HepG2 (cell line): ENCODE results near the gene PRKCD. TPM values are rescaled to one million over a fixed set of nuclear protein-coding genes. Genes with fewer than 3 reads are reported as not detected.

ENCODE experiments used
- AFF4 ChIP-seq: sonication (generic); formaldehyde crosslinking; IDR thresholded peaks from 2 replicates; pipeline ENCODE4 v1.4.0; 2020; ENCODE audit warnings: missing genetic modification reagents
- ATF7 ChIP-seq, 2 experiments: fragments of 450-650 bp in 1 of 2; sonication (generic) in 1 of 2; formaldehyde crosslinking in 1 of 2; IDR thresholded peaks; 2 replicates each; pipeline versions ENCODE4 v1.4.0 to v1.6.1; 2016 to 2020; ENCODE audit warnings: antibody characterized with exemption in 1 of 2, mild to moderate bottlenecking in 1 of 2, missing genetic modification reagents in 1 of 2
- GFI1 ChIP-seq: sonication (generic); formaldehyde crosslinking; IDR thresholded peaks from 2 replicates; pipeline ENCODE4 v1.5.0; 2020; ENCODE audit warnings: missing genetic modification reagents, mild to moderate bottlenecking, borderline replicate concordance
- GZF1 ChIP-seq: sonication (generic); formaldehyde crosslinking; IDR thresholded peaks from 2 replicates; pipeline ENCODE4 v1.5.1; 2020; ENCODE audit warnings: mild to moderate bottlenecking, missing genetic modification reagents
- HOXA5 ChIP-seq: sonication (generic); formaldehyde crosslinking; IDR thresholded peaks from 2 replicates; pipeline ENCODE4 v1.4.0; 2020; ENCODE audit warnings: missing genetic modification reagents
- IRF1 ChIP-seq: sonication (generic); formaldehyde crosslinking; IDR thresholded peaks from 2 replicates; pipeline ENCODE4 v1.4.0; 2020; ENCODE audit warnings: low read depth, mild to moderate bottlenecking, missing genetic modification reagents
- MBD4 ChIP-seq: IDR thresholded peaks from 2 replicates; pipeline ENCODE4 v1.6.1; 2012; ENCODE audit warnings: low read length, inconsistent platforms, borderline replicate concordance
- RAD51 ChIP-seq: fragments of 450-650 bp; IDR thresholded peaks from 2 replicates; pipeline ENCODE4 v1.6.1; 2016; ENCODE audit warnings: borderline replicate concordance
- SAP130 ChIP-seq: IDR thresholded peaks from 2 replicates; pipeline ENCODE4 v1.6.1; 2016; ENCODE audit warnings: low read depth
- SIN3B ChIP-seq: fragments of 150-350 bp; IDR thresholded peaks from 2 replicates; pipeline ENCODE4 v1.6.1; 2014; ENCODE audit warnings: low read length
- SMYD3 ChIP-seq: sonication (generic); formaldehyde crosslinking; IDR thresholded peaks from 2 replicates; pipeline ENCODE4 v1.8.1; 2023; ENCODE audit warnings: mild to moderate bottlenecking, missing genetic modification reagents
- ZNF263 ChIP-seq: sonication (generic); formaldehyde crosslinking; IDR thresholded peaks from 2 replicates; pipeline ENCODE4 v1.4.0; 2020; ENCODE audit warnings: missing genetic modification reagents
- ZZZ3 ChIP-seq: sonication (generic); formaldehyde crosslinking; IDR thresholded peaks from 2 replicates; pipeline ENCODE4 v1.4.0; 2020; ENCODE audit warnings: missing genetic modification reagents, mild to moderate bottlenecking, borderline replicate concordance
- polyA plus RNA-seq, 8 experiments: library from polyadenylated mRNA; depleted of rRNA in 3 of 8; stranded (reverse) in 7 of 8; unstranded in 1 of 8; fragments of >200 nt; fragmentation: Illumina TruSeq in 4 of 8; extraction: Trizol in 4 of 8; gene quantifications; 2 replicates each; pipeline versions ENCODE4 v1.2.1 to v1.2.3, GENCODE V29; 2011 to 2016; ENCODE audit warnings: low read depth in 4 of 8, missing spikeins in 1 of 8, mixed read lengths in 1 of 8; ENCODE audit not compliant: insufficient read depth in 1 of 8
- total RNA-seq, 5 experiments: library from RNA; depleted of rRNA; stranded (reverse); fragments of >200 nt; fragmentation: Illumina TruSeq; extraction: Trizol; gene quantifications; 2 replicates each; pipeline ENCODE4 v1.2.3, GENCODE V29; 2016; ENCODE audit warnings: low read depth in 1 of 5
- TF ChIP-seq, protein P1 (sequence below): IDR thresholded peaks from 2 replicates; pipeline ENCODE4 v1.6.1; 2016; ENCODE audit warnings: missing biosample characterization, missing genetic modification reagents, low read depth
- TF ChIP-seq, protein P2 (sequence below): IDR thresholded peaks from 2 replicates; pipeline ENCODE4 v1.6.1; 2012; ENCODE audit warnings: inconsistent platforms

The PRKCD gene
- total and polyA plus RNA-seq, 2 of the 13 experiments (the other 11 are each of a cell fraction or from before 2014, with no cell fraction given): 1.6 to 40.7 TPM

- TF ChIP-seq AFF4 (CRISPR knock-in tag) (no peak), IRF1 (no peak), ATF7 (IDR thresholded peaks at IDR 0.05) (no peak), ATF7 (CRISPR knock-in tag; IDR thresholded peaks at IDR 0.05) (no peak), SMYD3 (no peak), HOXA5 (CRISPR knock-in tag) (0 out of 2 replicates have a peak, but pooled peaks have one; percentile 28), SIN3B (no peak), GZF1 (no peak), ZNF263 (CRISPR knock-in tag) (peak; percentile 8; the same call in 1 of the 2 replicates), SAP130 (0 out of 2 replicates have a peak, but pooled peaks have one; percentile 18), ZZZ3 (CRISPR knock-in tag) (no peak), MBD4 (no peak), GFI1 (CRISPR knock-in tag) (no peak), RAD51 (no peak)
- TF ChIP-seq, protein P1, sequence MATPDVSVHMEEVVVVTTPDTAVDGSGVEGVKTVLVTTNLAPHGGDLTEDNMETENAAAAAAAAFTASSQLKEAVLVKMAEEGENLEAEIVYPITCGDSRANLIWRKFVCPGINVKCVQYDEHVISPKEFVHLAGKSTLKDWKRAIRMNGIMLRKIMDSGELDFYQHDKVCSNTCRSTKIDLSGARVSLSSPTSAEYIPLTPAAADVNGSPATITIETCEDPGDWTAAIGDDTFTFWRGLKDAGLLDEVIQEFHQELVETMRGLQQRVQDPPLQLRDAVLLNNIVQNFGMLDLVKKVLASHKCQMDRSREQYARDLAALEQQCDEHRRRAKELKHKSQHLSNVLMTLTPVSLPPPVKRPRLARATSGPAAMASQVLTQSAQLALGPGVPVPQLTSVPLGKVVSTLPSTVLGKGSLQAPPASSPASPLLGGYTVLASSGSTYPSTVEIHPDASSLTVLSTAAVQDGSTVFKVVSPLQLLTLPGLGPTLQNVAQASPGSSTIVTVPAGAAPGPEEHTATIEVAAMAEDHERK (CRISPR knock-in tag): no peak
- TF ChIP-seq, protein P2, sequence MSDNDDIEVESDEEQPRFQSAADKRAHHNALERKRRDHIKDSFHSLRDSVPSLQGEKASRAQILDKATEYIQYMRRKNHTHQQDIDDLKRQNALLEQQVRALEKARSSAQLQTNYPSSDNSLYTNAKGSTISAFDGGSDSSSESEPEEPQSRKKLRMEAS: peak; percentile 11; the same call in 1 of the 2 replicates
- TF ChIP-seq, all 625 proteins: peak for 13
Observed at GRCh38 chr3:53161450-53161819, 426 bp downstream of the PRKCD start (continued).
